NCI-H2171 (cell line): ENCODE measurements around the gene ENTPD6.

Source experiments
- DNase-seq: peaks from one replicate; lab custom pipeline; 2025; lab: John Stamatoyannopoulos, UW

Gene ENTPD6

DNA sequence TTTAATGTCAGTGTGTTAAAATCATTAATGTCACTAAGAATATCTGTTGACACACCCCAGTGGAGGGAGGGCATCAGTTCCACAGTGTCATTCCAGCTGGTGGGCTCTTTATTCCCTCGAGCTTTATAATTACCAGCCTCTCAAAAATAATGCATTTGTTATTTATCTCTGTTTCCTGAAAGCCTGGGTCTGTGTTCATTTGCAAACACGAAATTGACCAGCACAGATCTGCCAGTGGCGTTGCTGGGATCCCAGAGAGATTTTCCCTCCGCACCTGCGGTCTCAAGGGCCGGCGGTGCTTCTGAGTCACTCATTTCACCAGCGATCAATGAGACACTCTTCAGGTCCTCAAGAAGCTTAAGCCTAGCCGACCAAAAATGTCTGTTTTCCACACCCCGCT, 46.7 kb downstream of the ENTPD6 start:
- no peak for DNase-seq

DNA sequence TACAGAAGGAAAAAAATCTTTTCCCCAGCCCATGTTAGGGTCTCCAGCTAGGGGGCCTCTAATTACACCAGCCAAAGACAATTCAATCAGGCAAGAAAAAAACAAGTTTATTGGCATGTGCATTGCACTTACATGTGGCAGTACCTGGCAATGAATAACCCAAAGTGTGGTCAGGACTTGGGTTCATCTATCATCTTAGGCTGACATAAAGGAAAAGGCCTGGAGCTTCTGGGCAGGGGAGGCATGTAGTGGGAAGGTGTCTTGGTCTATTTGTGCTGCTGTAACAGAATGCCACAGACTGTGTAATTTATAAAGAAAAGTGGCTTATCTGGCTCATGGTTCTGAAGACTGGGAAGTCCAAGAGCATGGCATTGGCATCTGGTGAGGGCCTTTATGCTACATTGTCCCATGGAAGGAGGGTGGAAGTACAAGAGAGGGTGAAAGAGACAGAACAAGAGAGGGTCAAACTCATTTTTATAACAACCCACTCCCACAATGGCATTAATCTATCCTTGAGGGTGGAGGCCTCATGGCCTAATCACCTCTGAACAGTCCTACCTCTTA, 48.0 kb downstream of the ENTPD6 start:
- DNase-seq: no peak

DNA sequence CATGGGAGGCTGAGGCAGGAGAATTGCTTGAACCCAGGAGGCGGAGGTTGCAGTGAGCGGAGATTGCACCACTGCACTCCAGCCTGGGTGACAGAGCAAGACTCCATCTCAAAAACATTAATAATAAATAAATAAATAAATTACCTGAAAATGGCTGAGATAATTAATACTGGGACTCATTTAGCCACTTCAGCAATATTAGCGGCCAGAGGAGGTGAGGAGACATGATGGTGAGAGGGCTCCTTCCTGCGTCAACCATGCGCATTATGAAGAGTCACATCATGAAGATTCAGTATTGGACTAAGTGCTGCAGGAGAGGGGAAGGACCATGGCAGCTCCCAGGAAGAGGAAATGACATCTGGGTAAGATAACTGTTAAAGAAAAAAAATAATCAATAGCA, 49.5 kb downstream of the ENTPD6 start:
- DNase-seq: no peak

DNA sequence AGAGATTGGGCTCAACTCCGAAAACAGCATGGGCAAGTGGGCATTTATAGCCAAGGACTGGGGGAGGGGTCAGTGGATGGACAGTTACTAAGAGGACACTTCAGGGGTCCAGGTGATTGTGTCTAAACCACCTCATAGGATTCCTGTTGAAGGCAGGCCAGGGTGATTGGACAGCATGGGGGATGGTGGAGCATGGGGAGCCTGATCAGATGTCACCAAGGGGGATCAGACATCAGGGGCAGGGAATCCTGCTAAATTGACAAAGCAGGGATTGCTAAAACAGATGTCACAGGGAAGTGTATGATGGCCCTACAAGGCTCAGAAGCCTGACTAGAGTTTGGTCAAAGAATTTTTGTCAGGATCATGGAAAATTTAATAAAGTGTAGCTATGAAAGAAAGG, 49.9 kb downstream of the ENTPD6 start:
- no peak for DNase-seq

DNA sequence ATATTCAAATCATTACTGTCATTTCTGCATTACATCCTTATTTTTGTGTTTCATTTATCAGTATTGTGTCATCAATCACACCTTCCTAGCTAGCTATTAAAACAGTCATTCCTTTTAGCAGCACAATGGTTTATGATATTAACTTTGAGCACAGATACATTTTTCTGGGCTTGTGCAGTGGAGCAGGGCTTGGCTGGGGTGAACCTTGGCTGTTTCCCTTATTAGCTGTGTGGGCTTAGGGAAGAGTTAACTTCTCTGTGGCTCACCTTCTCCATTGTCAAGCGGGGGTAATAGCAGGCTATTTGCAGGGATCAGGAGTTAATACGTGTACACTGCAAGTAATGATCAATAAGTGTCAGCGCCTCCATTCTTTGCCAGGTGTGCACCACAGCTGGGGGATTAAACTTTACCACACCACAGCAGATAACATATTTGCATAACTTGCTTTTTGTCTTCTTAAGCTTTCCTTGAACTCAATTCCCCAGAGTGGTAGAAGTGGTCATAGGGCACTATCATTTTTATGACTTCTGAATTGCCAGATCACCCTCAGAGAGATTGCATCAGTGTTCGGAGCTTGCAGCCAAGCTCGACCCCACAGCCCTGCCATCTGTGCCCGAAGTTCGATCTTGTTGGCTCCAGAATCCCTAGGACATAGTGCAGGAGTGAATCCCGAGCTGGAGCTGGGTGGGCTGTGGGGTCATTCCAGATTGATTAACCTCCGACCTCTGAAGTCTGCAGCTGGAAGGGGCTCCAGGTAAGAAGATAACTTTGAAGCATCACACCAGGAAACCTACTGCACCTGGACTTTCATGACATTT, 50.9 kb downstream of the ENTPD6 start:
- no peak for DNase-seq

DNA sequence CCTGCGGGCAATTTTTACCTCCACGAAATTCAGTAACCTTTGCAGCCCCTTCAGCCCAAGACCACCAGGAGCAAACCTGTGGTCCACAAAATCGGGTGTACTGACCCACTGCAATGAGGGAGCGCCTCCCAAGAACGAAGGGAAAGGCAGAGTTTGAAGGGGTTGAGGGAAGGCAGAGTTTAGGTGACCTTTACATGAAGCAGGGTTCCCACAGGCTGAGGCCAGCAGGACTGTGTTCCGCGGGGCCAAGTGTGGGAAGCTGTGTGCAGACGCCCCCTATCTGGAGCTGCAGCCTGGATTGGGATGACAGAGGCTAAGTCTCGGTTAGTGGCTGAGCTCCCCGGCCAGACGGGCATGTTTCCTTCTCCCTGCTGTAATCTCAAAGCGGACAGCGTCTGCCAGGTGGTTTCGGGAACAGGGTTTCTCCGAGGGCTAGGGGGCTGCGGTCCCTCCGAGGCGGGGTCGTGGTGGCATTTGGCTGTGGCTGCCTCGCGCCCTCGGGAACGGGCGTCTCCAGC, 51.5 kb downstream of the ENTPD6 start:
- DNase-seq: peak; percentile 52

DNA sequence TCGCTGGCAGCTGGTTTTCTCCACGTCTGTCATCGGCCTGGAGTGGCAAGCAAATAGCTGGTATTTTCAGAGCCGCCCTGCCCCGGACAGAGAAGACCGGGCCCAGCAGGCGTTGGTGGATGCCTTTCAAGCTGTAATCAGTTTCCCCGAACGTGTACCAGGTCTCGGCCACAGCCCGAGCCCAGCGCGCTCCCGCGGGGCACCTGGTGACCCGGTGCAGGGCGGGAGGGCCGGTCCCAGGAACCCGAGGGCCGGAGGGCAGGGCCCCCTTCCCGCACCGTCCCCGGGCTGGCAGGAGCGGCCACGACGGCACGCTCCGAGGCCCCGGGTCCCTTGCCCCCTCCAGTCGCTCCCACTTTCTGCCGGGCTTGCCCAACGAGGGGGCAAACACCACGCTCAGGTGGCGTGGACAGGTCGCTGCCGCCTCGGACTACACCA, 52.0 kb downstream of the ENTPD6 start:
- DNase-seq: peak; percentile 45

DNA sequence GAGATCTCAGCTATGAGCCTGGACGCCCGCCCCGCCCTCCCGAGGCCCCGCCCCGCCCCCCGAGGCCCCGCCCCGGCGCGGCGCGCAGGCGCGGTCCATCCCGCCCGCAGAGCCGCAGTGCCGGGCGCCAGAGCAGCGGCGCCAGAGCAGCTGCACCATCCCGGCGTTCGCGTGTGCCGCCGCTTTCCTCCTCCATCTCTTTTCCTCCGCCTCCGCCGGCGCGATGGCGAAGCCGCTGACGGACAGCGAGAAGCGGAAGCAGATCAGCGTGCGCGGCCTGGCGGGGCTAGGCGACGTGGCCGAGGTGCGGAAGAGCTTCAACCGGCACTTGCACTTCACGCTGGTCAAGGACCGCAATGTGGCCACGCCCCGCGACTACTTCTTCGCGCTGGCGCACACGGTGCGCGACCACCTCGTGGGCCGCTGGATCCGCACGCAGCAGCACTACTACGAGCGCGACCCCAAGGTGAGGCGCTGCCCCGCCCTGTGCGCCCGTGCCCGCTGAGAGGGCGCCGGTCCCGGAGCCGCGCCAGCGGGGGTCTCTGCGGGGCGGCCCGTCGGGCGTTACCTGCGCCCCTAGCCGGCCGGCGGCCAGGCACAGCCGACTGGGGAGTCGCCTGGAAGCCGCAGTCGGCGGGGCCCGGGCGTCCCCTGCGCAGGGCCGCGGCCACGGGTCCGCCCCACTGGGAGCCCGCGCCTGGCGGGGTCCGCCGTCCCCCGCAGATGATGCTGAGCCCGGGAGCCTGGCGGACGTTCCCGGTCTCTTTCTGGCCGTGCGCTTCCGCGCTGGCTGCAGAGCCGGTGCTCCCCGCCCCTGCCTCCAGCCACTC, 52.7 kb downstream of the ENTPD6 start, which contains the start of gene PYGB:
PYGB (plus strand) TSS at position 130 of the 830 bp plus-strand sequence; CDS start at position 224, 94 bp downstream.
- DNase-seq: peak; percentile 84

DNA sequence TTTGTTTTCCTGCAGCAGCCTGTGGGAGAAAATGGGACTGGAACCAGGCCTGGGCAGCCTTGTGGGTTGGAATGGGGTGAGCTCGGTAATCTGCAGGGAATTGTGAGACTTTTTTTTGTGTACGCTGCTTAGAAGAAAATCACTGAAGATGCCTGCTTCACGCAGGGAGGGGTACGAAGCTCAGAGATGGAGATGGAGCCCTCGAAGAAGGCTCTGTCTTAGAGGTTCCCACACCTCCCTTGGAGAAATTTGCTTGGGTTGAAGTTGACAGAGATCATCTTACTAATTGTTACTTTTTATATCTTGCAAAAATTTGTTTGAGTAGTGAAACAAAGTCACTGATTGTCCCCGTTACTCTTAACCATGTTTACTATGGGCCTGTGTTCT, 53.3 kb downstream of the ENTPD6 start:
- DNase-seq: peak; percentile 6

DNA sequence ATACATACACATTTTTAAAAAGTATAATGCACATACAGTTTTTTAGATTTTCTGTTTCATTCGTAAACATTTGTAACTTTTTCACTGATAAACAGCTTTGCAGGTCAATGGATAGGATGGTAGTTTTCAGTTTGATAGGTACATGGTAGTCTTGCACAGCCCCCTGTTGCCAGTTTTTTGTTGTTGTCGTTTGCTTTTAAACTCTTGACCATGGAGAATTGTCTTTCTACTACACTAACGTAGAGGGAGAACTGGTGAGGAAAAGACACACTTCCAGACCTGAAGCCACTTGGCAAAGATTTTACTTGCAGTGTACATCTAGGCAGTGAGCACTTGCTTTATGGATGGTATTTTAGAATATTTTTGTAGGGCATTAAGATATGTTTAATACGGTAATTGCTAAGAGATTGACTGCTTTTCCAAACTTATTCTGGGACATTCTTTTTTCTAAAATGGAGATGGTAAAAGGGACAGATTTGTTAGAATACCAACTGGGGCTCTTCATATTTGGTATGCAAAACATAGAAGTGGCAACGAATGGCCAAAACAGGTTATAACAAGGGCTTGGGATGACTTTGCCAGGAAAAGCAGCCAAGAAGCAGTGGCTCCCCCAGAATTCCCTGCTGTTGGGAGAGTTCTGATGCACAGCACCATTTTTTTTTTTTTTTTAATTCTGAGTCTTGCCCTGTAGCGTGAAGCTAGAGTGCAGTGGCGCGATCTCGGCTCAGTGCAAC, 53.9 kb downstream of the ENTPD6 start:
- DNase-seq: no peak

DNA sequence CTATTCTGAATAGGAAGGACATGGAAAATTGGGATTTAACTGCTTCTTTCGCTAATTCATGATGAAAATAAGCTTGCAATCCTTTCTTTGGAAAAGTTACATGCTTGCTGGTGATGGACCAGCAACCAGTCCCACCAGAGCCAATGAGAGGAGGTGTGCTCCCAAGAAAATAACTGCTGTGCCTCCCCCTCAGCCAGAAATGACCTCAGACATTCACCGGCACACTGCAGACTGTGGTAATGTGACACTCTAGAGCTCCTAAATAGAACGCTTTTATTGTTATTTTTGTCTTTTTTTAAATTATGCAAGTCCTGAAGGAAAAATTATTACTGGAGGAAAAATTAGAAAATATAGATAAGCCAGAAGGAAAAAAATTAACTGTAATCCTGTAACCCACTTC, 55.0 kb downstream of the ENTPD6 start:
- no peak for DNase-seq

DNA sequence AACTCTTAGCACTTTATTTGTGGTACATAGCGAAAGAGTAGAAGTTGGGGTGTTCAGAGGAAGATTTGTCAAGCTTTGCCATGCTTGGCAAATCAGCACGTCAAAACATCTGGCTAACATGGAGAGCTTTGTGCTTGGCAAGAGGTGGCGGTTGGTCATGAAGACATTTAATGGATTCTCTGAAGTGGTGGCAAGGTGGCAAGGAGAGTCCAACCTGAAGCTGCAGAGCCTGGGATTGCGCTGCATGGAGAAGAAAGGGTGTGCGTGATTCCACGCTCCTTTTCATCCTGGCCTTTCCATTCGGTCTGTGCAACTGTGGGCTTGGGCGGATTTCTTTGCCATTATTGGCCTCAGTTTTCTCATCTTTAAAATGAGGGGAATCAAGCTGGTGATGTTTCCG, 55.5 kb downstream of the ENTPD6 start:
- no peak for DNase-seq

DNA sequence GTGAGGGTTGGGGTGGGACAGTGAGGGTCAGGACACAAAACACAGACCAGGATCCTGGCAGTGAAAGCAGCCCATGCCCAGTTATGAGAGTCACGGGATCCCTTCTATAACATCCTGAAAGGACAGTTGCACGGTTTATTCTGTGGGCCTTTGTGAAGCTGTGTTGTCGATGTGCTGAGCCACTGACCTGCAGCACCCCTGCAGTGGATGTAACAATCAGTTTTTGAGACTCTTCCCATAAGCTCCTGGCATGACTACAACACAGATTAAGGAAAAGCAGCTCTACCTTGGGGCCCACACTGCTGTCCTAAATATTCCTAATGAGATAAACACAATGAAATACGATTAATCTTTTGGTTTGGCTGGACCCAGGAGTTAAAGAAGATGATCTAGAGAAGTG, 56.0 kb downstream of the ENTPD6 start:
- no peak for DNase-seq

DNA sequence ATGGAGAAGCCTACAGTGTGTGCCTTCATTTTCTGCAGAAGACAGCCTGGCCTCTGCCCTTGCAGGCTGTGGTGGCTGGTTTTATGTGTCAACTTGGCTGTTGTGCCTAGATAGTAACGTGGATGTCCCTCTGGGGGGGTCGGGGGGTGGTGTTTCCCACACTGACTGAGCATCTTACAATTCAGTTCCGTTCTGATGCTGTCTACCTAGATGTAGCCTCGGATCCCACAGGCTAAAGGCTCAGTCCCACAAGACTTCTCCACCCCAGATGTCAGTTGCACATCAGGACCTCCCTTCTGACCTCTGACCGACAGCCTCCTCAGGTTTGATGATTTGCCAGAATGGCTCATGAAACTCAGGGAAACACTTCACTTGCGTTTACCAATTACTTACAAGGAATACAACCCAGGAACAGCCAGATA, 56.7 kb downstream of the ENTPD6 start:
- no peak for DNase-seq

DNA sequence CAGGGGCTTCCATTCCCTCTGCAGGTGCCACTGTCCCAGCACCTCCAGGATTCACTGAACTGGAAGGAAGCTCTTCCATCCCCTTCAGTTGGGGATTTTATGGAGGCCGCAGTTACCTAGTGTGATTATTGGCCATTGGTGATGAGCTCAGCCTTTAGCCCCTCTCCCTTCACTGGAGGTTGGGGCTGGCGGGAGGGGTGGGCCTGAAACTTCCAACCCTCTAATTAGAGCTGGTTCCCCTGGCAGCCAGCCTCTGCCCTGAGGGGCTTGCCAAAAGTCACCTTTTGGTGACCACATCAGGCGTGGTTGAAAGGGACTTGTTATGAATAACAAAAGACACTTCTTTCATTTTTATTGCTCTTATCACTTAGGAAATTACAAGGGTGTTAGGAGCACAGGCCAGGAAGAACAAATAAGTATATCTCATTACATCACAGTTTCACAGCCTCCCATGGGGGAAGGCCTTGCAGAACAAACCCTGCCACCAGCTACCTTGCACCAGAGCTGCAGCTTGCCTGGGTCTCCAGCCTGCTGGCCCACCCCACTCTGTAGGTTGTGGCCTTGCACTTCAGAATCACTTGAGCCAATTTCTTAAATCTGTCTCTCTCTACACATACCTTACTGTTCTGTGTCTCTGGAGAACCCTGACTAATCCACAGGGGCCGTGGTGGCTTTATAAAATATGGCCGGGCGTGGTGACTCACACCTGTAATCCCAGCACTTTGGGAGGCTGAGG, 57.3 kb downstream of the ENTPD6 start:
- DNase-seq: no peak

DNA sequence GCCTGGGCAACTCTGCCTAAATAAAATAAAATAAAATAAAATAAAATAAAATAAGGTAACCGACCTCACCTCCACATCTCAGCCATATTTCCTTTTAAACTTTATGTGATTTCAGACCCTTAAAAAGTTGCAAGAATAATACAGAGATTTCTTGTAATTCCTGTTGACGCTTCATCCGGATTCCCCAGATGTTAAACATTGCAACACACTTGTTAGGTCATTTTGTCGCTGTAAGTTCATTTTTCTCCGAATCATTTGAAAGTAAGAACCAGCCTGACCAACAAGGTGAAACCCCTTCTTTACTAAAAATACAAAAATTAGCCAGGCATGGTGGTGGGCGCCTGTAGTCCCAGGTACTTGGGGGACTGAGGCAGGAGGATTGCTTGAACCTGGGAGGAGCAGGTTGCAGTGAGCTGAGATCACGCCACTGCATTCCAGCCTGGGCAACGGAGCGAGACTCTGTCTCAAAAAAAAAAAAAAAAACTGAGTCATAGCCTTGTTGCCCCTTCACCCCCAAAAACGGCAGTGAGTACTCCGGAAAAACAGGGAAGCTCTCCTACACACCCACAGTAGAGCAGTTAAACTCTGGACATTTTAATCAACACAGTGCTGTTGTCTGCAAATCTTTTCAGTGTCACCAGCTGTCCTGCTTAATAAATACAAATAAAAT, 58.2 kb downstream of the ENTPD6 start:
- no peak for DNase-seq

DNA sequence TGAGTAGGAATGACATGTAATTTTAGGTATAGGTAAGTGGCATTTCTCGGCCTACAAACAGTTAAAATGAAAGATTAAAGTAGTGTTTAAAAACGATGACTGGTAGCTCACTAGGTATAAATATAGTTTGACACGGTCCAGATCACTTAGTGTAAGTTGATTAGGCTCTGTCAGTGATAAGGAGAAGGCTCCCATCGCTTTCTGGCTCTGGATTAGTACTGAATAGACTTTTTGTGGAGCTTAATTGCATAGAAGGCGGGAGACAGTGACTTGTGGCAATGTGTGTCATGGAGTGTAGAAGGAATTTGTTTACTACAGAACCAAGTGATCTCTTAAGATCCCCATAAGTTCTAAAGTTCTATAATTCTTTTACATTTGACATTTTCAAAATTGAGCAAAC, 59.1 kb downstream of the ENTPD6 start:
- DNase-seq: no peak

DNA sequence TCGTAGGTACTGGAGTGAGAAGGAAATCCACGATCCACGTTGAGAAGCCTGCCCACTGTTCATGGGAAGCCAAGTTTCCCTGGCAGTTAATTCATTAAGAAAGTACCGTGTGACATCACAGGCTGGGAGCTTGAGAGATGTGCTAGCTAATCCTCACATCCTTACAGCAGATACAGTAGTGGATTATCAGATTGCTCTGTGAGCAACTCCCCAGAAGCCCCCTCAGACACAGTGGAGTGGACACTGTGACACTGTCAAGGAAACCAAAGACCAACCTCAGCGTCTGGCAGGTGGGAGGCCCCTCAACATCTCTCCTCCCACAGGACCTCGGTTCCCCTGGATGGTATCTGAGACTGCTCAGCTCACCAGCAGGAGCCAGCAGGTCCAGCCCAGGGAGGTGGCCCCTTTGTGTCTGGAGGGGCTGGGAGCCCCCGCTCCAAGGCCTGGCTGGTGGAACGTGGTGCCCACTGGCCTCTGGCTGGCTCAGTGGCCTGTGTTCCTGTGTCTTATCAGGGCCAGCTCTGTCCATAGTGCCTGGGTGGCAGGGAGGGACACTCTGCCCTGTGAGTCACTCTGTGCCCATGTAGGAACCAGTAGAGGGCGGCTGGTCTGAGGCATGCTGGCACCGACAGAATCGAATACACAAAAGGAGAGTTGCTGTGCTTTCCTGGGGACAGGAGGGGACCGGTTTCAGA, 59.6 kb downstream of the ENTPD6 start:
- no peak for DNase-seq

DNA sequence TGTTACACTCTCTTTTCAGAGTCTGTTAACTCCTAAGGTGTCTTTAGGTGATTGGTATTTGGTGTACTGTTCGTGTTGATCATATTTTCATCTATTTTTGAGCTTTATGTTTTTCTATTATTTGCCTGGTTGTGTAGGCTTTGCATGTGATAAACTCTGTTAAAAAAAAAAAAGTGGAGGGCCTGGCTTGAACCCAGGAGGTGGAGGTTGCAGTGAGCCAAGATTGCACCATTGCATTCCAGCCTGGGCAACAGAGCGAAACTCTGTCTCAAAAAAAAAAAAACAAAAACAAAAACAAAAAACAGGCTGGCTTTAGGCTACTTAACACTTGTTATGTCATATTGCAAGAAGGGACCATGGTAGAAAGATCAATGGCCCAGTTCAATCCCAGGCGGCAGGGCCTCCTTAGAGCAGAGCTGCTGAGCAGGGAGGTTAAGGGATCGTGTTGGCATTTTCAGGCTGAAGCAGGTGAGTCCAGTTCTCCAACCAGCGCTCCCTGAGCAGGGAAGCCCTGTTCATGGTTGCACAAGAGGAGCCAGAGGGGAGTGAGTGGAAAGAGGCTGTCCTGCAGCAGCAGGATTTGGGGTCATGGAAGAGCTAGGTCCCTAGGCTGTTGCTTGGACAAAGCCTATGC, 60.8 kb downstream of the ENTPD6 start:
- DNase-seq: no peak

DNA sequence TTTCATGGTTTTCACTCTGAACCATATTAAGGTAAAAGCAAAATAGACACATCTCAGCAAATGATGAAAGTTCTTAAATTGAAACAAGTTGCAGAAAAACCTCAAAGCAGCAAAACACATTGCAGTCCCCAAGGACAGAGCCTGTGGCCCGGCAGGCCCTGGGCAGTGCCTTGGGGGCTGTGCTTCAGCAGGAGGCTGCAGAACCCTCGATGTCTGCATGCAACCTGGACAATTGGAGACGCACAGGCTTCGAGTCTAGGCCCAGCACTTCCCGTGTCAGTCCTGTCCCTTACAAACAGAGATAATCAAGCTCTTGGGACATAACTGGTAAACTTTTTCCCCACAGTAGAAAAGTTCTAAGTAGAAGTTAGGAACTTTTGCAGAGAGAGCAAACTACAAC, 61.6 kb downstream of the ENTPD6 start:
- DNase-seq: no peak
